GM19035 (cell line): ENCODE results near the gene CNOT9.

ENCODE experiments used
- ATAC-seq: cut with Tn5 transposase; IDR thresholded peaks from one replicate; pipeline ENCODE4 v1.9.1; 2021; ENCODE audit not compliant: unreplicated experiment

CNOT9 gene

DNA sequence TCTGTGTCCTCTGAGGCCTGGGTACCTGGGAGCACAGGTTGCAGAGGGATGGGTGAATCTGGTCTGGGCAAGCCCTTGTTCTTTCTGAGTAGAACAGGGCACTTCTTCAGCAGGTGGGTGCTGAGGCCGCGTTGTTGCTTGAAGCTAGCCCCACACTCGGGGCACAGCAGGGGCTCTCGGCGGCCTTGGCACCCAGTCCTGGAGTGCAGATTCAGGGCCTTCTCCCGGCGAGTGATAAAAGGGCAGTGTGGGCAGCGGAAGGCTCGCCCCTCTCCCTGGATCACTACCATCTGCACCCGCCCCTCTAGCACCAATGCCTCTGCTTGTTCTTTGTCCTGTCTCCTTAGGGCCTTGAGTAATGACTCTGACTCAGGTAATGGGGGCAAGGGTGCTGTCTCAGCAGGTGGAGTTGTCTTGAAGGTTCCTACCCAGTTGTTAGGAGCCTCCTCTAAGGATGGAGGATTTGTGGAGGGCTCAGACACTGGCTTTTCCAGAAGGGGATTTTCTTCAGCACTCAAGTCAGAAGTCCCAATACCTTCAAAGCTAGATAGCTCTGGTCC is 75.2 kb downstream of the CNOT9 start:
- ATAC-seq, result no peak

DNA sequence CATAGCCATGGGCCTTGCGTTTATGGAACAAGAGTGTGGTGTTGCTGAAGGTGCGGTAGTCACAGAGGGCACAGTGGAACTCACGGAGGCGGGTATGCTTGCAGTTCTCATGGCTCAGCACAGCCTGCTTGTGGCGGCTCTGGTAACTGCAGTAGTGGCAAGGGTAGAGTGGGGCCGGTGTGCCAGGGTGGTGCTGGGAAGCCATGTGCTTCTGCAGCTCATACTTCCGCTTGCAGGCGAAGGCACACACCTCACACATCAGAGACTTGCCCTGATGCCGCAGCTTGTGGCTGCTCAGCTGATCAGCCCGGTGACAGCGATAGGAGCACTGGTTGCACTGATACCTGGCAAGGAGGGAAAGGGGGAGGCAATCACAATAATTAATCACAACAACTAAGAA is 76.1 kb downstream of the CNOT9 start:
- ATAC-seq, result no peak

DNA sequence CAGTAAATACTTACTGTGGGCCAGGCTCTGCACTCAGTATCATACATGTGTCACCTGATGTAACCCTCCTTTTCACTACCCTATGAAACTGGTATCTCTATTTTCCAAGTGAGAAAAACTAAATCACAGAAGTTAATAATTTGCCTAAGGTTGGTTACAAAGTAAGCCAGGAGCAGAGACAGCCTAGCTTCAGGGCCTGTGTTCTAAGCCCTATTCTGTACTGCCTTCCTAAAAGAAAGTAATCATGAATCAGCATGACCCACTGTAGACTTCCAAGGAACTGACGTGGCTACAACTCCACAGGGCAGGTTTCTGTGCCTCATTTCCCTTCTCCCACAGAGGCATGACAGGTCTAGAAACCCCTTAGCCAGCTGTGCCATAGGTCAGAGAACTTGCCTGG is 76.5 kb downstream of the CNOT9 start:
- ATAC-seq, result no peak
